Suprapubic skin (tissue), 4 donors: ENCODE measurements around the gene TBCC. TPM values are rescaled to one million over a fixed set of nuclear protein-coding genes. Genes with fewer than 3 reads are reported as not detected.

Source experiments
- DNase-seq, 2 donors: peaks; one replicate each; pipeline ENCODE4 v3.0.0-alpha.2; 2019; ENCODE audit warnings: low spot score in 2 of 2
- H3K27ac ChIP-seq: fragments of 200-600 bp; sonication (generic); one replicate; pipeline ENCODE4 v1.5.1; 2019
- H3K27me3 ChIP-seq: fragments of 200-600 bp; sonication (generic); one replicate; pipeline ENCODE4 v1.5.1; 2019
- H3K36me3 ChIP-seq: fragments of 200-600 bp; sonication (generic); one replicate; pipeline ENCODE4 v1.5.1; 2019
- H3K4me1 ChIP-seq: fragments of 200-600 bp; sonication (generic); one replicate; pipeline ENCODE4 v1.5.1; 2019
- H3K4me3 ChIP-seq: fragments of 200-600 bp; sonication (generic); one replicate; pipeline ENCODE4 v1.5.1; 2019; ENCODE audit warnings: mild to moderate bottlenecking
- H3K9me3 ChIP-seq: fragments of 200-600 bp; sonication (generic); one replicate; pipeline ENCODE4 v1.5.1; 2019
- CTCF ChIP-seq, 2 donors: fragments of 200-600 bp in 1 of 2; fragments of 450-650 bp in 1 of 2; sonication (generic) in 1 of 2; IDR thresholded peaks; one replicate each; pipeline ENCODE4 v1.5.1; 2016 to 2019; ENCODE audit warnings: antibody characterized with exemption in 2 of 2, mild to moderate bottlenecking in 1 of 2, moderate library complexity in 1 of 2
- EP300 ChIP-seq: sonication (generic); formaldehyde crosslinking; IDR thresholded peaks from one replicate; pipeline ENCODE4 v1.6.1; 2017; ENCODE audit warnings: antibody characterized with exemption
- POLR2A ChIP-seq, 2 donors: fragments of 450-650 bp; IDR thresholded peaks; one replicate each; pipeline ENCODE4 v1.6.1; 2017; ENCODE audit warnings: antibody characterized with exemption in 2 of 2, mild to moderate bottlenecking in 2 of 2, moderate library complexity in 2 of 2
- POLR2AphosphoS5 ChIP-seq, 3 donors: sonication (generic); formaldehyde crosslinking; IDR thresholded peaks; one replicate each; pipeline ENCODE4 v1.6.1; 2017; ENCODE audit warnings: antibody characterized with exemption in 3 of 3
- WGBS: methylation state at CpG from one replicate; pipeline ENCODE4 v1.1.5; 2018; 5-methylcytosine and 5-hydroxymethylcytosine counted together
- total RNA-seq, 4 donors: library from RNA; depleted of rRNA; stranded (reverse); fragments of >200 nt; gene quantifications; one replicate each; pipeline ENCODE4 v1.1.0, GENCODE V29; 2016

The TBCC gene
- total RNA-seq, 4 donors from 2014 or later: 25.6 to 51.9 (median 30.2) TPM

GRCh38 chr6:42751055-42751454 lies 5.2 kb upstream of the TBCC start:
- no peak overlapping the region for H3K27ac ChIP-seq
- DNase-seq: no peak
- TF ChIP-seq POLR2AphosphoS5 (IDR thresholded peaks at IDR 0.05): no peak
- TF ChIP-seq POLR2A (IDR thresholded peaks at IDR 0.05): no peak
- TF ChIP-seq EP300: no peak
- no peak for TF ChIP-seq CTCF (IDR thresholded peaks at IDR 0.05)
- no peak overlapping the region for H3K4me3 ChIP-seq
- H3K36me3 ChIP-seq: no peaks in the 10 kb centered on the region
- no peaks in the 10 kb centered on the region for H3K27me3 ChIP-seq
- no peaks in the 10 kb centered on the region for H3K9me3 ChIP-seq
- H3K4me1 ChIP-seq: peaks cover 19% of the 10 kb centered on the region
- WGBS: 69% methylated on average over 3 of the region's 3 CpGs

- no peaks in the 10 kb centered on the region for H3K27me3 ChIP-seq
- peaks cover 39% of the 10 kb centered on the region for H3K4me1 ChIP-seq
- DNase-seq: no peak
- WGBS: 47% methylated on average over 8 of the region's 8 CpGs
- peak overlapping the region; percentile 10 for H3K27ac ChIP-seq
- no peaks in the 10 kb centered on the region for H3K9me3 ChIP-seq
- H3K36me3 ChIP-seq: no peaks in the 10 kb centered on the region
- TF ChIP-seq POLR2AphosphoS5 (IDR thresholded peaks at IDR 0.05): no peak
- no peak for TF ChIP-seq EP300
- H3K4me3 ChIP-seq: peak overlapping the region; percentile 91
These were observed 2.4 kb upstream of the TBCC start for GRCh38 chr6:42748203-42748898.

GRCh38 chr6:42746463-42747391 lies 824 bp upstream of the TBCC start:
- DNase-seq: peak; percentile 88 to 90
- H3K9me3 ChIP-seq: no peaks in the 10 kb centered on the region
- no peaks in the 10 kb centered on the region for H3K27me3 ChIP-seq
- no peak for TF ChIP-seq EP300
- TF ChIP-seq POLR2A (IDR thresholded peaks at IDR 0.05): peak in 1 of 2 donors; percentile 60
- TF ChIP-seq POLR2AphosphoS5 (IDR thresholded peaks at IDR 0.05): peak; percentile 53 to 81 (median 54)
- TF ChIP-seq CTCF (IDR thresholded peaks at IDR 0.05): no peak
- H3K36me3 ChIP-seq: no peaks in the 10 kb centered on the region
- H3K27ac ChIP-seq: peak overlapping the region; percentile 97
- peaks cover 47% of the 10 kb centered on the region for H3K4me1 ChIP-seq
- WGBS: under 1% methylated on average over 39 of the region's 55 CpGs
- peak overlapping the region; percentile 91 for H3K4me3 ChIP-seq

GRCh38 chr6:42745083-42745639 lies 742 bp downstream of the TBCC start:
- Histone ChIP-seq H3K36me3 (no peaks in the 10 kb centered on the region), H3K27me3 (no peaks in the 10 kb centered on the region), H3K9me3 (no peaks in the 10 kb centered on the region), H3K4me3 (peak overlapping the region; percentile 91), H3K4me1 (peaks cover 47% of the 10 kb centered on the region), H3K27ac (peak overlapping the region; percentile 97)
- WGBS: 5% methylated on average over 11 of the region's 29 CpGs
- TF ChIP-seq CTCF (IDR thresholded peaks at IDR 0.05) (no peak), EP300 (no peak), POLR2A (IDR thresholded peaks at IDR 0.05) (no peak), POLR2AphosphoS5 (IDR thresholded peaks at IDR 0.05) (no peak)
- peak in 1 of 2 donors; percentile 70 for DNase-seq

- peaks cover 46% of the 10 kb centered on the region for H3K4me1 ChIP-seq
- peak overlapping the region; percentile 91 for H3K4me3 ChIP-seq
- H3K36me3 ChIP-seq: no peaks in the 10 kb centered on the region
- no peak for TF ChIP-seq POLR2A (IDR thresholded peaks at IDR 0.05)
- no peak for TF ChIP-seq POLR2AphosphoS5 (IDR thresholded peaks at IDR 0.05)
- no peak for TF ChIP-seq CTCF (IDR thresholded peaks at IDR 0.05)
- no peak for TF ChIP-seq EP300
- 65% methylated on average over 21 of the region's 21 CpGs for WGBS
- H3K27ac ChIP-seq: no peak overlapping the region
- H3K27me3 ChIP-seq: no peaks in the 10 kb centered on the region
- no peak for DNase-seq
- no peaks in the 10 kb centered on the region for H3K9me3 ChIP-seq
These were observed 1.5 kb downstream of the TBCC start for GRCh38 chr6:42744351-42744893.
